ENCODE measurements around the gene PPP1R14C. TPM values are rescaled to one million over a fixed set of nuclear protein-coding genes. Genes with fewer than 3 reads are reported as not detected.

The PPP1R14C gene
- total and polyA plus RNA-seq, 2 experiments from 2014 or later = 106 to 190 TPM

DNA sequence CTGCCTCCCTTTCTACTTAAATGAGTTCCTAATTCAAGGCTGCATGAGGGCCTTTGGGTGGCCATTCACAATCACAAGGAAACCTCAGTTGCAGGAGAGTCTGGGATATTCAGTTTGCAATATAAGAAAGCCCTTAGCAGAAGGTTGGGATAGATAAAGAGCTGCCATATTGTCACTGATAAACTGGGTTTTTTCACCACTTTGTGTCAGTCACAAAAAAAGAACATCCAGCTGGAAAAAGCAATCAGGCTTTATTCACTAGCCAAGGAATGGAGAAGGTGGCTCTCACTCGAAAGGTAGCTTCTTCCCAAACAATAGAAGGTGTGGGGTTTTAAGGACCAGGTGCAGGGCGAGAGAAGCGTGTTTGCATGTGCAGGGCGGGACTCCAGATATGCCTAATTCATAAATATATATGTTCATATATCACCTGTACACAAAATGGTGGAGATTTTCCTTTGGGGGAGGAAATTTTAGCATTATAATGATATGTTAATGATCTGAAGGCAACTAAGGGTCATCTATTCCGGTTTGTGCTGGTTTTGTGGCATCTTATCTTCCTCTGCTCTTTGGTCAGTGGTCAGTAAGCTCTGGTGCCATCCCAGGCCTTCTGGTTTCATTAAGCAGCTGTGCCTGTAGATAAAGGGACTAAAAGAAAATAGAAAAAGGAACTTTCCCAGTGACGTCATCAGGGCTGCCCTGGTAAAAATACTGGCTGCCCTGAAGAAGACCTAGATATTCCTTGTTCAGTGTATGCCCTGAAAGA is 128.8 kb downstream of the PPP1R14C start:
- no peaks in the 10 kb centered on the region for H3K27me3 ChIP-seq
- H3K4me1 ChIP-seq (ENCODE audit: low read depth) = peaks cover 9% of the 10 kb centered on the region
- TF ChIP-seq, protein P1, sequence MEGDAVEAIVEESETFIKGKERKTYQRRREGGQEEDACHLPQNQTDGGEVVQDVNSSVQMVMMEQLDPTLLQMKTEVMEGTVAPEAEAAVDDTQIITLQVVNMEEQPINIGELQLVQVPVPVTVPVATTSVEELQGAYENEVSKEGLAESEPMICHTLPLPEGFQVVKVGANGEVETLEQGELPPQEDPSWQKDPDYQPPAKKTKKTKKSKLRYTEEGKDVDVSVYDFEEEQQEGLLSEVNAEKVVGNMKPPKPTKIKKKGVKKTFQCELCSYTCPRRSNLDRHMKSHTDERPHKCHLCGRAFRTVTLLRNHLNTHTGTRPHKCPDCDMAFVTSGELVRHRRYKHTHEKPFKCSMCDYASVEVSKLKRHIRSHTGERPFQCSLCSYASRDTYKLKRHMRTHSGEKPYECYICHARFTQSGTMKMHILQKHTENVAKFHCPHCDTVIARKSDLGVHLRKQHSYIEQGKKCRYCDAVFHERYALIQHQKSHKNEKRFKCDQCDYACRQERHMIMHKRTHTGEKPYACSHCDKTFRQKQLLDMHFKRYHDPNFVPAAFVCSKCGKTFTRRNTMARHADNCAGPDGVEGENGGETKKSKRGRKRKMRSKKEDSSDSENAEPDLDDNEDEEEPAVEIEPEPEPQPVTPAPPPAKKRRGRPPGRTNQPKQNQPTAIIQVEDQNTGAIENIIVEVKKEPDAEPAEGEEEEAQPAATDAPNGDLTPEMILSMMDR (IDR thresholded peaks at IDR 0.05; ENCODE audit: low read depth, low read length) = no peak
- H3K9me3 ChIP-seq (ENCODE audit: low read depth) = no peaks in the 10 kb centered on the region
- no peak overlapping the region for H3K27ac ChIP-seq
- DNase-seq (ENCODE audit: low read depth in 1 of 2, low spot score in 1 of 2) = no peak
- H3K36me3 ChIP-seq = no peaks in the 10 kb centered on the region
- H3K4me3 ChIP-seq = no peak overlapping the region

DNA sequence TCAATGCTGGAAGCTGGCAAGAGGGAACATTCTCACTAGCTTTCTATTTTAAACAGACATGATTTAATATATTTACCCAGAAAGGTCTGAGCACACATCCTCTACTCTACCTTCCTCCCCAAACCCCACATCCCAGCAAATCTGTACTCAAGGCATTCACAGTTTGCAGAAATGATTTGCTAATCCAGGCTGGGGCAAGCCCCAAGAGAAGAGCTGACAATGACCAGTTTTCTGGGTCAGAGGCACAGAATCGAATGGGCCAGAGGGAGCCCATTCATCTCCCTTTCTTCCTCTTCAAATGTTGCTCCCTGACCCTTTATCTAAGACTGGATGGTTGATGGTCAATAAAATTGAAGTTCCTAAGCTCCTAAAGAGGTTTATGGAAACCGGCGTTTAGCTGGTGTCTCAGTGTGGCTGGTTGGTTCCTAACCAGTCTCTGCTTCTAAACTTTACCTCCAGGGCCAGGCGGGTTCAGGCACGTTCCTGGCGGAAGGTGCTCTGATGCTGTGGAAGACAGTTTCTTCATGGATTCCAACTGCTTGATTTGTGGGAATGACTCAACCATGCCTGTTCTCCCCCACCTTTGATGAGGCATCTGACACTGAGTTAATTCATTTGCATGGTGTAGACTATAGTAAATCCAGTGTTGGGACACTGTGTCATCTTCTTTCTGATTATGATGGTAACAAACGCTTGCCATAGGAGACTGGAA is 129.6 kb downstream of the PPP1R14C start:
- H3K4me3 ChIP-seq = no peak overlapping the region
- no peak for DNase-seq (ENCODE audit: low read depth in 1 of 2, low spot score in 1 of 2)
- no peaks in the 10 kb centered on the region for H3K9me3 ChIP-seq (ENCODE audit: low read depth)
- H3K27ac ChIP-seq = no peak overlapping the region
- TF ChIP-seq, protein P1 (IDR thresholded peaks at IDR 0.05; ENCODE audit: low read depth, low read length) = no peak
- peaks cover 11% of the 10 kb centered on the region for H3K4me1 ChIP-seq (ENCODE audit: low read depth)
- no peaks in the 10 kb centered on the region for H3K27me3 ChIP-seq
- no peaks in the 10 kb centered on the region for H3K36me3 ChIP-seq

DNA sequence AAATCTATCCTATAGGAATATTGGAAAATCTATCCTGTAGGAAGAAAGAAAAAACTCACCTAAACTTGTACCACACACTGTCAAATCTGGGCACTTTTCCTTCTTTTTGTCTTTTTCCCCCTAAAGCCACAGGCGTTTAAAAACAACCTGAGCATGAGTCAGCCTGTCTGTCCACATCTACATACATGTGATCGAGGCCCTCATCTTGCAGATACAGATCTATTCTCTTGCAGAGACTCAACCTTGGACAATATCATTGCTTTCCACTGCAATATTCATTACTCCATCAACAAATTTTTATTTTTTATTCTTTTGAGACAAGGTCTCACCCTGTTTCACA is 130.1 kb downstream of the PPP1R14C start:
- TF ChIP-seq, protein P1 (IDR thresholded peaks at IDR 0.05; ENCODE audit: low read depth, low read length) = no peak
- H3K27ac ChIP-seq = no peak overlapping the region
- no peak for DNase-seq (ENCODE audit: low read depth in 1 of 2, low spot score in 1 of 2)
- peaks cover 11% of the 10 kb centered on the region for H3K4me1 ChIP-seq (ENCODE audit: low read depth)
- no peaks in the 10 kb centered on the region for H3K27me3 ChIP-seq
- H3K4me3 ChIP-seq = no peak overlapping the region
- H3K36me3 ChIP-seq = no peaks in the 10 kb centered on the region
- H3K9me3 ChIP-seq (ENCODE audit: low read depth) = no peaks in the 10 kb centered on the region

DNA sequence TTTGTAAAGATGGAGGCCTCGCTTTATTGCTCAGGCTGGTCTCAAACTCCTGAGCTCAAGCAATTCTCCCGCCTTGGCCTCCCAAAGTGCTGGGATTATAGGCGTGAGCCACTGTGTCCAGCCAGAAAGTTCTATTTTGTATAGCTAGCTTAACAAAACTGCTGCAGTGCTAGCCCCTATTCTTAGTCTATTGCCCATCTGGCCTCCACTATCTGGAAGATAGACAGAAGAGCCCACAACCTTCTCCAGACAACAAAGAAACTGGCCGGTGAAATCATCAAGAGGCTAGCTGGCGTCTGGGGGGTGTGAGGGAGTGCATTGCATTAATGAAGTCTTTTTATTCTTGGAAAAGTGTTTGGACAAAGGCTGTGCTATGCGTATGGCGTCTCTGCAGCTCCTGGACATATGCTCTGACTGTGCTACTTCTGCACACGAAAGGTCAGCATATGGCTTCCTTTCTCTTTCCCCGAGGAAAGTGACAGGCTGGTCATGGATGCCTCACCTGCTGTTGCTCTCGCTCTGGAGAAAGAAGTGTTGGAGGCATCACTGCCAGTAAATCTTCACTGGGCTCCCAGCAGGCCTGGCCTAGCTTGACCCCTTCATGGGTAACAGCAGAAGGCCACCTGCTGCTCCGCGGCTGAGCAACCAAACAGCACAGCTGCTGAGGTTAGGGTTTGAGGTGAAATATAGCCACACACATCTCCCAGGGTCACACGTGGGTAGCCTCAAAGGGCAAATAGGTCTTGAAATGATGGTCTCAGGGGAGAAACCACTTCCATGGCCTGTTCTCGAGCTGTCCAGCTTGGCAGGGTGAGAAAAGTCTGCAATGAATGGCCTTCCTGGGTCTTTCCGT is 130.8 kb downstream of the PPP1R14C start:
- Histone ChIP-seq H3K9me3 (ENCODE audit: low read depth) (no peaks in the 10 kb centered on the region), H3K27ac (peak overlapping the region; percentile 37), H3K4me3 (no peak overlapping the region), H3K27me3 (no peaks in the 10 kb centered on the region), H3K4me1 (ENCODE audit: low read depth) (peaks cover 11% of the 10 kb centered on the region), H3K36me3 (no peaks in the 10 kb centered on the region)
- TF ChIP-seq, protein P1 (IDR thresholded peaks at IDR 0.05; ENCODE audit: low read depth, low read length) = no peak
- no peak for DNase-seq (ENCODE audit: low read depth in 1 of 2, low spot score in 1 of 2)

DNA sequence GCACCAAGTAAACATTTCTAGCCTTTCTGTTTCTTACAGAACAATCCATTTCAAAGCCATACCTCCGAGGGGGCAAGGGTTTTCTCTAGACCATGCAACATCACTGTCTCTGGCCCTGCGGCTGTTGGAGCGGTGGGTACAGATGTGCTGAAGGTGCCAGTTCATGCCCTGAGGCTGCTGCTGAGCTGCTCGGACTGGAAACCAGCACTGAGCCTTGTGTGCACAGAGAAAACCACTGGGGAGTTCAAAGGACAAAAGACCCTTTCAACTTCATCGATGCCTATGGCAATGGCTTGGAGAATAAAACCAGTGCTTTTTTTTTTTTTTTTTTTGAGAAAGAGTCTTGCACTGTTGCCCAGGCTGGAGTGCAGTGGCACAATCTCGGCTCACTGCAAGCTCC is 132.6 kb downstream of the PPP1R14C start:
- Histone ChIP-seq H3K27ac (no peak overlapping the region), H3K9me3 (ENCODE audit: low read depth) (no peaks in the 10 kb centered on the region), H3K36me3 (no peaks in the 10 kb centered on the region), H3K4me1 (ENCODE audit: low read depth) (peaks cover 11% of the 10 kb centered on the region), H3K27me3 (no peaks in the 10 kb centered on the region), H3K4me3 (no peak overlapping the region)
- DNase-seq (ENCODE audit: low read depth in 1 of 2, low spot score in 1 of 2) = no peak
- TF ChIP-seq, protein P1 (IDR thresholded peaks at IDR 0.05; ENCODE audit: low read depth, low read length) = no peak

Measured in cardiac muscle cell (in vitro differentiated cells and primary cell).